ENCODE results near the gene GMNN.
"Not testable (repeated sequence)": the region's sequence is repeated elsewhere in the genome, so short reads cannot be mapped to it uniquely, and the experiment has no call there.

The GMNN gene

GRCh38 chr6:24753545-24753944, 21.2 kb upstream of the GMNN start:
- H3K4me3 ChIP-seq (ENCODE audit: low read depth, low read length) = no peak overlapping the region
- no peak for TF ChIP-seq CTCF (IDR thresholded peaks at IDR 0.05; ENCODE audit: borderline replicate concordance, insufficient read depth, low read depth, low read length)

- not testable (repeated sequence) for H3K4me3 ChIP-seq (ENCODE audit: low read depth, low read length)
Measured at GRCh38 chr6:24754378-24754777, 20.4 kb upstream of the GMNN start.

- TF ChIP-seq CTCF (IDR thresholded peaks at IDR 0.05; ENCODE audit: borderline replicate concordance, insufficient read depth, low read depth, low read length) = no peak
- H3K4me3 ChIP-seq (ENCODE audit: low read depth, low read length) = no peak overlapping the region
Measured at GRCh38 chr6:24755279-24755678, 19.5 kb upstream of the GMNN start.

- H3K4me3 ChIP-seq (ENCODE audit: low read depth, low read length) = no peak overlapping the region
- TF ChIP-seq CTCF (IDR thresholded peaks at IDR 0.05; ENCODE audit: borderline replicate concordance, insufficient read depth, low read depth, low read length) = no peak
Measured at GRCh38 chr6:24757611-24758010, 17.1 kb upstream of the GMNN start.

- TF ChIP-seq CTCF (IDR thresholded peaks at IDR 0.05; ENCODE audit: borderline replicate concordance, insufficient read depth, low read depth, low read length) = no peak
- H3K4me3 ChIP-seq (ENCODE audit: low read depth, low read length) = no peak overlapping the region
Measured at GRCh38 chr6:24759718-24760117, 15.0 kb upstream of the GMNN start.

- TF ChIP-seq CTCF (IDR thresholded peaks at IDR 0.05; ENCODE audit: borderline replicate concordance, insufficient read depth, low read depth, low read length) = no peak
- H3K4me3 ChIP-seq (ENCODE audit: low read depth, low read length) = no peak overlapping the region
Measured at GRCh38 chr6:24760210-24760609, 14.5 kb upstream of the GMNN start.

GRCh38 chr6:24761193-24761835, 13.4 kb upstream of the GMNN start:
- no peak overlapping the region for H3K4me3 ChIP-seq (ENCODE audit: low read depth, low read length)
- TF ChIP-seq CTCF (IDR thresholded peaks at IDR 0.05; ENCODE audit: borderline replicate concordance, insufficient read depth, low read depth, low read length) = no peak

- TF ChIP-seq CTCF (IDR thresholded peaks at IDR 0.05; ENCODE audit: borderline replicate concordance, insufficient read depth, low read depth, low read length) = no peak
Measured at GRCh38 chr6:24761851-24762250, 12.9 kb upstream of the GMNN start.

More at GRCh38 chr6:24761851-24762250, 12.9 kb upstream of the GMNN start:
- H3K4me3 ChIP-seq (ENCODE audit: low read depth, low read length) = no peak overlapping the region

Measured in GM12875 (cell line).